Breast epithelium (tissue), 4 donors: ENCODE data around the gene ERC1. TPM values are rescaled to one million over a fixed set of nuclear protein-coding genes. Genes with fewer than 3 reads are reported as not detected.

Source experiments
- DNase-seq, 2 donors: peaks; one replicate each; pipeline ENCODE4 v3.0.0-alpha.2; 2019; ENCODE audit warnings: low spot score in 2 of 2
- H3K27ac ChIP-seq, 2 donors: fragments of 200-600 bp; sonication (generic) in 1 of 2; one replicate each; pipeline ENCODE4 v1.5.1; 2016 to 2019; ENCODE audit warnings: mild to moderate bottlenecking in 1 of 2
- H3K27me3 ChIP-seq, 2 donors: fragments of 200-600 bp; sonication (generic) in 1 of 2; one replicate each; pipeline versions ENCODE4 v1.5.1 to v1.6.0; 2017 to 2019; ENCODE audit warnings: control low read depth in 1 of 2, mild to moderate bottlenecking in 1 of 2
- H3K36me3 ChIP-seq: fragments of 200-600 bp; one replicate; pipeline ENCODE4 v1.5.1; 2019
- H3K4me1 ChIP-seq, 2 donors: fragments of 200-600 bp; sonication (generic); one replicate each; pipeline ENCODE4 v1.5.1; 2016 to 2019; ENCODE audit warnings: control low read depth in 1 of 2
- H3K4me3 ChIP-seq, 3 donors: fragments of 200-600 bp; sonication (generic); 1 replicate in 2 of 3; 2 replicates in 1 of 3; pipeline ENCODE4 v1.5.1; 2016 to 2019; ENCODE audit warnings: mild to moderate bottlenecking in 3 of 3, moderate library complexity in 2 of 3
- H3K9me3 ChIP-seq, 2 donors: fragments of 200-600 bp; sonication (generic) in 1 of 2; one replicate each; pipeline ENCODE4 v1.5.1; 2016 to 2019; ENCODE audit warnings: control low read depth in 1 of 2
- POLR2A ChIP-seq: fragments of 450-650 bp; IDR thresholded peaks from one replicate; pipeline ENCODE4 v1.6.1; 2016; ENCODE audit warnings: antibody characterized with exemption, mild to moderate bottlenecking, moderate library complexity
- POLR2AphosphoS5 ChIP-seq, 3 donors: sonication (generic); formaldehyde crosslinking; IDR thresholded peaks; one replicate each; pipeline ENCODE4 v1.6.1; 2017; ENCODE audit warnings: antibody characterized with exemption in 3 of 3
- intact Hi-C: fragments of 100-400 bp; cut with DNase I; formaldehyde crosslinking; loops from one replicate; pipeline ENCODE4 v1.15.1; 2023; ENCODE audit warnings: low total_unique reads
- total RNA-seq, 3 donors: library from RNA; depleted of rRNA; stranded (reverse); fragments of >200 nt; gene quantifications; one replicate each; pipeline ENCODE4 v1.1.0, GENCODE V29; 2016
- TF ChIP-seq, protein P1 (sequence below), 3 donors: fragments of 450-650 bp; IDR thresholded peaks; one replicate each; pipeline ENCODE4 v1.5.1; 2016 to 2017; ENCODE audit warnings: antibody characterized with exemption in 3 of 3, mild to moderate bottlenecking in 3 of 3, moderate library complexity in 3 of 3

ERC1 gene
- total RNA-seq, 3 donors from 2014 or later: 47.4 to 63.4 (median 52.8) TPM

DNA sequence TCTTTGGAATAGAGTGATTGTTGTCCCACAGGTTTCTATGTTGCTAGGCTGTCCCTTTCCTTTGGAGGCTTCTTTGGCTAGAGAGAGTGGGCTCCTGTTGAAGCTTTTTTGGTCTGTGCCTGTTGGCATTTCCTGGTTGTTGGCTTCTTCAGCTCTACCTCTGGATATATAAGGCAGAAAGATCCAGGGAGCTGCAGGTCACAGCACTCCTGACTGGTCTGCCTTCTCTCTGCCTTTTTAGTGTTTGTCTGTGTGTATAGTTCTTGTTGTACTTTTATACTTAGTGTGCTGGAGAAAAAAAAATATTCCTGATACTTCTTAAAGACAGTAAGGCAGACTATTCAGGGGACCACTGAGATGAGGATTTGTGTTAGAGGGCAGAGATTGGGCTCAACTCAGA lies 400.7 kb downstream of the ERC1 start:
- H3K9me3 ChIP-seq: peaks cover 11 to 23% of the 10 kb centered on the region in 2 donors
- H3K4me3 ChIP-seq: no peak overlapping the region
- intact Hi-C loops: no loop called here
- TF ChIP-seq POLR2AphosphoS5 (IDR thresholded peaks at IDR 0.05): no peak
- TF ChIP-seq, protein P1, sequence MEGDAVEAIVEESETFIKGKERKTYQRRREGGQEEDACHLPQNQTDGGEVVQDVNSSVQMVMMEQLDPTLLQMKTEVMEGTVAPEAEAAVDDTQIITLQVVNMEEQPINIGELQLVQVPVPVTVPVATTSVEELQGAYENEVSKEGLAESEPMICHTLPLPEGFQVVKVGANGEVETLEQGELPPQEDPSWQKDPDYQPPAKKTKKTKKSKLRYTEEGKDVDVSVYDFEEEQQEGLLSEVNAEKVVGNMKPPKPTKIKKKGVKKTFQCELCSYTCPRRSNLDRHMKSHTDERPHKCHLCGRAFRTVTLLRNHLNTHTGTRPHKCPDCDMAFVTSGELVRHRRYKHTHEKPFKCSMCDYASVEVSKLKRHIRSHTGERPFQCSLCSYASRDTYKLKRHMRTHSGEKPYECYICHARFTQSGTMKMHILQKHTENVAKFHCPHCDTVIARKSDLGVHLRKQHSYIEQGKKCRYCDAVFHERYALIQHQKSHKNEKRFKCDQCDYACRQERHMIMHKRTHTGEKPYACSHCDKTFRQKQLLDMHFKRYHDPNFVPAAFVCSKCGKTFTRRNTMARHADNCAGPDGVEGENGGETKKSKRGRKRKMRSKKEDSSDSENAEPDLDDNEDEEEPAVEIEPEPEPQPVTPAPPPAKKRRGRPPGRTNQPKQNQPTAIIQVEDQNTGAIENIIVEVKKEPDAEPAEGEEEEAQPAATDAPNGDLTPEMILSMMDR (IDR thresholded peaks at IDR 0.05): no peak
- no peaks in the 10 kb centered on the region for H3K27me3 ChIP-seq
- H3K36me3 ChIP-seq: no peaks in the 10 kb centered on the region
- no peak for DNase-seq
- no peak overlapping the region for H3K27ac ChIP-seq
- H3K4me1 ChIP-seq: no peaks in the 10 kb centered on the region

GRCh38 chr12:1395421-1395955 lies 404.5 kb downstream of the ERC1 start:
- no peak for TF ChIP-seq POLR2AphosphoS5 (IDR thresholded peaks at IDR 0.05)
- no peak for TF ChIP-seq POLR2A
- TF ChIP-seq, protein P1 (IDR thresholded peaks at IDR 0.05): no peak
- Histone ChIP-seq H3K4me1 (no peaks in the 10 kb centered on the region), H3K4me3 (no peak overlapping the region), H3K9me3 (peaks cover 11 to 16% of the 10 kb centered on the region in 2 donors), H3K36me3 (no peaks in the 10 kb centered on the region), H3K27ac (no peak overlapping the region), H3K27me3 (no peaks in the 10 kb centered on the region)
- DNase-seq: no peak
- intact Hi-C loops: no loop called here

GRCh38 chr12:1398673-1399072 lies 407.6 kb downstream of the ERC1 start:
- Histone ChIP-seq H3K9me3 (no peaks in the 10 kb centered on the region), H3K4me3 (no peak overlapping the region), H3K4me1 (no peaks in the 10 kb centered on the region), H3K27me3 (no peaks in the 10 kb centered on the region), H3K36me3 (no peaks in the 10 kb centered on the region), H3K27ac (no peak overlapping the region)
- intact Hi-C loops: no loop called here
- TF ChIP-seq POLR2A: no peak
- TF ChIP-seq, protein P1 (IDR thresholded peaks at IDR 0.05): no peak
- TF ChIP-seq POLR2AphosphoS5 (IDR thresholded peaks at IDR 0.05): no peak
- no peak for DNase-seq

DNA sequence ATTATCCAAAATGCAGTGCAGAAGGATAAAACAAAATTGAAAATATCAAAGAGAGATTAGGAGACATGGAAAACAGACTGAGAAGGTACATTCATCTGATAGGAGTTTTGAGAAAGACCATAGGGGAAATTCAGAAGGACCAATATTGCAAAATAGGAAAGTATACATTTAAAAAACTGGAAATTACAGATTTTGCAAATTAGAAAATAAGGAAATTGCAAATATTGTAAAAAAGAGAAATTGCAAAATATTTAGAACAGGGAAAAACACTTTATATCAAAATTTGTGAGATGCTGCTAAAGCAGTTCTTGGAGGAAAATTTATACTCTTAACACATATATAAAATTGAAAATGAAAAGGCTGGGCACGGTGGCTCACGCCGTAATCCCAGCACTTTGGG lies 410.9 kb downstream of the ERC1 start:
- intact Hi-C loops: no loop called here
- TF ChIP-seq, protein P1 (IDR thresholded peaks at IDR 0.05): no peak
- TF ChIP-seq POLR2AphosphoS5 (IDR thresholded peaks at IDR 0.05): no peak
- no peak for TF ChIP-seq POLR2A

DNA sequence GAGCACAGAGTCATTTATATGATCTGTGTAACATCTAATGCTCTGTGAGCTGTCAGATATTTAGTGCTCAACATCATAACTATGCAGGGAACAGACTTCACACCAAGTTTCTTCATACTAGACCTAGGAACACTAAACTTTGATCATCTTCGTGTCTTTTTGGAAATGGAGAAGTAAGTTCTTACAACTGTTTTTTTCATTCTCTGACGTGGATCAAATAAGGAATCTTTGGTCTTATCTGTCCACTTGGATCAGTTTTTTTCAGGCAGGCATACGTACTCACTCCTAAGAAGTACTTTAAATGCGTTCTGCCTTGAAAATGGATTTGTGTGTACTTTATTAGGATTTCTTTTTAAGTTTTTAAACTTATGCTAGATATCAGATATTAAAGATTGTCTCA lies 412.4 kb downstream of the ERC1 start:
- TF ChIP-seq POLR2A (no peak), POLR2AphosphoS5 (IDR thresholded peaks at IDR 0.05) (no peak)
- Histone ChIP-seq H3K4me1 (no peaks in the 10 kb centered on the region), H3K4me3 (no peak overlapping the region), H3K9me3 (no peaks in the 10 kb centered on the region), H3K36me3 (no peaks in the 10 kb centered on the region), H3K27ac (no peak overlapping the region), H3K27me3 (no peaks in the 10 kb centered on the region)
- intact Hi-C loops: no loop called here
- DNase-seq: no peak

More for the DNA sequence above, 410.9 kb downstream of the ERC1 start:
- Histone ChIP-seq H3K27ac (no peak overlapping the region), H3K4me1 (no peaks in the 10 kb centered on the region), H3K4me3 (no peak overlapping the region), H3K9me3 (no peaks in the 10 kb centered on the region), H3K27me3 (no peaks in the 10 kb centered on the region), H3K36me3 (no peaks in the 10 kb centered on the region)
- DNase-seq: no peak

- H3K4me1 ChIP-seq: no peaks in the 10 kb centered on the region
- H3K4me3 ChIP-seq: no peak overlapping the region
- H3K27me3 ChIP-seq: no peaks in the 10 kb centered on the region
- intact Hi-C loops: no loop called here
- no peaks in the 10 kb centered on the region for H3K36me3 ChIP-seq
- H3K9me3 ChIP-seq: no peaks in the 10 kb centered on the region
- no peak for DNase-seq
- TF ChIP-seq, protein P1 (IDR thresholded peaks at IDR 0.05): no peak
- TF ChIP-seq POLR2AphosphoS5 (IDR thresholded peaks at IDR 0.05) (no peak), POLR2A (no peak)
- no peak overlapping the region for H3K27ac ChIP-seq
Observed at GRCh38 chr12:1405619-1406018, 414.6 kb downstream of the ERC1 start.
